Natural killer cell treated with Interleukin-12 subunit alpha and Interleukin-12 subunit beta and Interleukin-15 and Interleukin-18, amount 100 ng/mL, for 72 hours (primary cell): ENCODE results near the gene PTPRN2. TPM values are rescaled to one million over a fixed set of nuclear protein-coding genes. Genes with fewer than 3 reads are reported as not detected.

ENCODE experiments used
- ATAC-seq, 2 donors: fragments of 150-1000 bp; cut with Tn5 transposase in 1 of 2; sonication (Bioruptor Pico), chemical (Tn5 transposase) in 1 of 2; 2 replicates each; pipeline ENCODE4 v1.10.0; 2021
- DNase-seq: peaks from one replicate; pipeline ENCODE4 v3.0.0; 2022; ENCODE audit warnings: low spot score
- H3K27ac Mint-ChIP-seq, 2 donors: 1 replicate in 1 of 2; 2 replicates in 1 of 2; pipeline ENCODE4 v1.8.0; 2022; ENCODE audit warnings: mixed read lengths in 2 of 2, mild to moderate bottlenecking in 1 of 2, moderate library complexity in 1 of 2
- H3K27me3 Mint-ChIP-seq, 2 donors: 1 replicate in 1 of 2; 2 replicates in 1 of 2; pipeline ENCODE4 v1.8.0; 2022; ENCODE audit warnings: mixed read lengths in 2 of 2
- H3K36me3 Mint-ChIP-seq: one replicate; pipeline ENCODE4 v1.8.0; 2022; ENCODE audit warnings: mixed read lengths
- H3K4me1 Mint-ChIP-seq, 2 donors: 1 replicate in 1 of 2; 2 replicates in 1 of 2; pipeline ENCODE4 v1.8.0; 2022; ENCODE audit warnings: low read depth in 2 of 2, mixed read lengths in 2 of 2, mild to moderate bottlenecking in 1 of 2
- H3K4me3 Mint-ChIP-seq: one replicate; pipeline ENCODE4 v1.8.0; 2022; ENCODE audit warnings: mixed read lengths
- H3K9me3 Mint-ChIP-seq: 2 replicates; pipeline ENCODE4 v1.8.0; 2022; ENCODE audit warnings: mixed read lengths
- total RNA-seq, 2 donors: library from RNA; stranded (reverse); gene quantifications; one replicate each; pipeline ENCODE4 v1.2.3, GENCODE V29; 2022

PTPRN2 gene
- total RNA-seq, 2 donors from 2014 or later, result 0.17 to 0.74 TPM

GRCh38 chr7:158579662-158580646 lies 7.7 kb downstream of the PTPRN2 start:
- H3K4me3 Mint-ChIP-seq, result no peak overlapping the region
- peaks cover 16 to 20% of the 10 kb centered on the region in 2 donors for H3K27me3 Mint-ChIP-seq
- ATAC-seq, result no peak
- no peak overlapping the region for H3K27ac Mint-ChIP-seq
- DNase-seq, result no peak
- H3K4me1 Mint-ChIP-seq, result peaks cover 0 to 3% of the 10 kb centered on the region in 2 donors
- peaks cover 14% of the 10 kb centered on the region for H3K36me3 Mint-ChIP-seq
- H3K9me3 Mint-ChIP-seq, result peaks cover 13% of the 10 kb centered on the region

DNA sequence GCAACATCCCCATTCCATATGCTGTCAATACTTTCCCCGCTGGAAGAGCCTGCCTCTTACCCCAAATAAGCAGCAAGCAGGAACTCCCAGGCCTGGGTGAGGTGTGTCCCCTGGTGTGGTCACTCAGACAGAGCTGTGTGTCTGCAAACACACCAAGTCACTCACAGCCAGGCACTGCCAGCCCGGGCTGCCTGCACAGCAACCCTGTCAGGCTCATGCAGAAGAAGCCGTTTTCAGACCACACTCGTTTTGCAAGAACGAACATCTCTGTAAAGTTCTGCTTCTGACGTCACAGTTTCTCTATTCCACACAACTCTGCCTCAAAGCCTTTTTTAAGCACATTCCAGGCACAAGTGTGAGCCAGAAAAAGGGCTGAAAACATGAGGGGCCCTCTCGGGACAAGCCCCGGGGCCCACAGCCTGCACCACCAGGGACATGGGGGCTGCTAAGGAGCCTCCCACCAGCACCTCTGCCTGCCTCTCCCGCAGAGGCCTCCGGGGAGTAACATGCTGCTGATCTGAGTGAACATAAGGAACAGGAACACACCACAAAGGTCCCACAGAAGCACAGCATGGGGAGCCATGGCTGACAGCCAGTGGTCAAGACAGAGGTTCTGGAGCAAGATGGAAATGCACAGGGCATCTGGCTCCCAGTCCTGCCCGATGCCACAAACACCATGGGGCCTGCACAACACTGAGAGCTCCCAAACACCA lies 11.4 kb downstream of the PTPRN2 start:
- DNase-seq (no peak), ATAC-seq (no peak)
- Mint-ChIP-seq H3K27me3 (peaks cover 4 to 8% of the 10 kb centered on the region in 2 donors), H3K9me3 (peaks cover 11% of the 10 kb centered on the region), H3K27ac (no peak overlapping the region), H3K4me1 (no peaks in the 10 kb centered on the region), H3K4me3 (no peak overlapping the region), H3K36me3 (peaks cover 14% of the 10 kb centered on the region)

GRCh38 chr7:158574308-158575036 lies 13.2 kb downstream of the PTPRN2 start:
- DNase-seq (no peak), ATAC-seq (no peak)
- Mint-ChIP-seq H3K9me3 (peaks cover 4% of the 10 kb centered on the region), H3K4me3 (no peak overlapping the region), H3K27ac (no peak overlapping the region), H3K27me3 (peaks cover 8% of the 10 kb centered on the region in 2 donors), H3K36me3 (peaks cover 3% of the 10 kb centered on the region), H3K4me1 (no peaks in the 10 kb centered on the region)

GRCh38 chr7:158573310-158573709 lies 14.3 kb downstream of the PTPRN2 start:
- Mint-ChIP-seq H3K27me3 (peaks cover 8 to 9% of the 10 kb centered on the region in 2 donors), H3K9me3 (no peaks in the 10 kb centered on the region), H3K27ac (no peak overlapping the region), H3K4me1 (no peaks in the 10 kb centered on the region), H3K36me3 (no peaks in the 10 kb centered on the region), H3K4me3 (no peak overlapping the region)
- DNase-seq, result no peak
- ATAC-seq, result no peak

DNA sequence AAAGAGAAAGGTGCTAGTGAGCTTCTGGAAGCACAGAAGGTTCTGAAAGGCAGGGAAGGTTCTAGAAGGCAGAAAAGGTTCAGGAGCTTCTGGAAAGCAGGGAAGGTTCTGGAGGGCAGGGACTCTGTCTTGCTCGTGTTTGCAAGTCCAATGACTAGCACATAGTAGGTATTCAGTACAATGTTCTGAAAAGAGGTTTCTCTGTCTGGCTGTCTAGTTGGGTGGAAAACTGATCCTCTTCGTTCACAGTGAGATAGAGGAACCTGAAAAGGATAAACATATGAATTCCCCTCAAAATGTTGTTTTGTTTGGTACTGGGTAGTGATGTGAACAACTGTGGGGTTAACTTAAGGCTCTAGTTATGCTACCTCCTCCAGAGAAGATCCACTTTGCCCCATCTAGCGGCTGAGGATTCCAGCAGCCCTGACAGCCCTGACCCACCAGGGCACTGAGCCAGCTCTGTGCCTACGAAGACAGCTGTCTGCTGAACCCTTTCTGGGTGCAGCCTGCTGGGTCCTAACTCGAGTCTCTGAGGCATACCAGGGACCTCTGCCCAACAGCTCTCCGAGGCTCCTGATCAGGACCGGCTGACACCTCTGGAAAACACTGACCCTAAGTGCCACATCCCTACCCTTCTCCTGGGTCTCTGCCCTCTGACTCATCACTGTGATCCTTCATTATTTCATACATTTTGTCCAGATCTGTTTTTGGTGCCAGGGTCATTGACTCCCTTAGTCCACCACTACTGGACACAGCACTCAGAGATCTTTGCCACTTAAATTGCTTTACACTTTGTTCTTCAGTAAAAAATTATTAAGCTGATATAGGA lies 15.4 kb downstream of the PTPRN2 start:
- Mint-ChIP-seq H3K27me3 (peaks cover 8 to 9% of the 10 kb centered on the region in 2 donors), H3K36me3 (no peaks in the 10 kb centered on the region), H3K9me3 (no peaks in the 10 kb centered on the region), H3K27ac (no peak overlapping the region), H3K4me3 (no peak overlapping the region), H3K4me1 (no peaks in the 10 kb centered on the region)
- DNase-seq, result no peak
- no peak for ATAC-seq

DNA sequence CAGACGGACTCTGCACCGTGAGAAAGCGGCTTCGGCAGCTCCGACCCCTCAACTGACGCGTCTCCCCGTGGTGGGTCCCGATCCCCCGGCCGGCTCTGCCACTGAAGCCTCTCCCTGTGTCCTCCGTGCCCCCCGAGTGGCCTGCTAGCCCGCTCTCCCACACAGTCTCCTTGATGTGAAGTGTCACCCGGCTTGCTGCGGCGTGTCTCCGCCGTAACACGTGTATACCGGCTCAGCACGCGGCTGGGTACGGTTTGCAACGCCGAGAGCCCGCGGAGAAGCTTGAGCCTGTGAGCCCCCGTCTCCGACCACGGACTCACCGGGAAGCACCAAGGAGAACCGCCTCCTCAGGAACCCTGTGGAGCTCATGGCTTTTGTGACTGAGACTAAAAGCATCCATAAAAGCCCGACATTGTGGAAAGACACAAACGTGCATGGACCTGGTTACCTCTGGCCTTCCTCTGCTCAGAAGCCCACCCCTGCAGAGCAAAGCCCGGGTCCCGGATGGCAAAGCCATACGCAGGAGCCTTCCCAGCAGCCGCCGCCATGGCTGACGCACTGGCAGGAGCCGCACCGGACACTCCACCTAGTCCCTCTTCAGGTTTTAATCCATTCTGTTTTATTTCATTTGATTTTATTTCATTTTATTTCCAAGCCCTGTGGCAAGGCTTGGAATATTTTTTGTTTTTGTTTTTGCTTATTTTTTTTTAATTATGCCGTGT lies 17.0 kb downstream of the PTPRN2 start:
- DNase-seq, result no peak
- Mint-ChIP-seq H3K9me3 (no peaks in the 10 kb centered on the region), H3K4me3 (no peak overlapping the region), H3K4me1 (no peaks in the 10 kb centered on the region), H3K36me3 (no peaks in the 10 kb centered on the region), H3K27me3 (peaks cover 8 to 9% of the 10 kb centered on the region in 2 donors), H3K27ac (no peak overlapping the region)
- no peak for ATAC-seq

DNA sequence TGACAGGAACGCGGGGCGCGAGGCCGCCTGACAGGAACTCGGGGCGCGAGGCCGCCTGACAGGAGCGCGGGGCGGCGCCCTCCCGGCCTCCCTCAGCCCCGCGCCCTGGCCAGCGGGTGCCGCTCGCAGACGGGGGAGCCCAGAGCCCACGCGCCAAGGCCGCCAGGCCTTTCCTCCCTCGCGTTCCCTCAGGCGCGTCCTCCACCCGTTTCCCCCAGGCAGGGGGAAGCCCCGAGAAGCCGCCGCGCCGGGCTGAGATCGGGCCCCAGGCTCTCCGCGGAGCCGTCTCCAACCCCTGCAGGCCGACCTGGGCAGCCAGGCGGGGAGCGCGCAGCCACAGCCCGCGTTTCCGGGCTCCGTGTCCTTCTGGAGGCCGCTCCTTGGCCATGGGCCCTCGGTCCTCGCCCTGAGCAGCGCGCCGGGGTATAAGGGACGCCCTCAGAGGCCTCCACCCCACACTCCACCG lies 17.7 kb downstream of the PTPRN2 start:
- Mint-ChIP-seq H3K4me3 (no peak overlapping the region), H3K27ac (no peak overlapping the region), H3K27me3 (peaks cover 8 to 9% of the 10 kb centered on the region in 2 donors), H3K36me3 (no peaks in the 10 kb centered on the region), H3K4me1 (no peaks in the 10 kb centered on the region), H3K9me3 (no peaks in the 10 kb centered on the region)
- DNase-seq (no peak), ATAC-seq (no peak)

- H3K27me3 Mint-ChIP-seq, result peaks cover 8 to 9% of the 10 kb centered on the region in 2 donors
- H3K4me1 Mint-ChIP-seq, result no peaks in the 10 kb centered on the region
- no peaks in the 10 kb centered on the region for H3K9me3 Mint-ChIP-seq
Observed at GRCh38 chr7:158568974-158569857, 18.4 kb downstream of the PTPRN2 start.

GRCh38 chr7:158567153-158567603 lies 20.4 kb downstream of the PTPRN2 start:
- H3K4me3 Mint-ChIP-seq, result no peak overlapping the region
- ATAC-seq, result no peak
- peaks cover 0 to 9% of the 10 kb centered on the region in 2 donors for H3K27me3 Mint-ChIP-seq
- no peaks in the 10 kb centered on the region for H3K9me3 Mint-ChIP-seq
- H3K27ac Mint-ChIP-seq, result no peak overlapping the region
- DNase-seq, result peak; percentile 40
- no peaks in the 10 kb centered on the region for H3K36me3 Mint-ChIP-seq
- H3K4me1 Mint-ChIP-seq, result no peaks in the 10 kb centered on the region

More at GRCh38 chr7:158568974-158569857, 18.4 kb downstream of the PTPRN2 start:
- H3K4me3 Mint-ChIP-seq, result no peak overlapping the region
- H3K36me3 Mint-ChIP-seq, result no peaks in the 10 kb centered on the region
- H3K27ac Mint-ChIP-seq, result no peak overlapping the region
- DNase-seq (peak; percentile 26), ATAC-seq (no peak)

- H3K36me3 Mint-ChIP-seq, result no peaks in the 10 kb centered on the region
- H3K27ac Mint-ChIP-seq, result no peak overlapping the region
- H3K4me3 Mint-ChIP-seq, result no peak overlapping the region
- H3K27me3 Mint-ChIP-seq, result peaks cover 5 to 6% of the 10 kb centered on the region in 2 donors
- no peaks in the 10 kb centered on the region for H3K9me3 Mint-ChIP-seq
- DNase-seq (peak; percentile 22), ATAC-seq (no peak)
- no peaks in the 10 kb centered on the region for H3K4me1 Mint-ChIP-seq
Observed at GRCh38 chr7:158564663-158565035, 23.0 kb downstream of the PTPRN2 start.

GRCh38 chr7:158563911-158564662 lies 23.5 kb downstream of the PTPRN2 start:
- Mint-ChIP-seq H3K27ac (no peak overlapping the region), H3K9me3 (no peaks in the 10 kb centered on the region), H3K27me3 (peaks cover 6 to 11% of the 10 kb centered on the region in 2 donors), H3K4me1 (no peaks in the 10 kb centered on the region), H3K4me3 (no peak overlapping the region), H3K36me3 (no peaks in the 10 kb centered on the region)
- ATAC-seq (no peak), DNase-seq (peak; percentile 16)
